HepG2 (cell line): ENCODE data around the gene TMEM144. TPM values are rescaled to one million over a fixed set of nuclear protein-coding genes. Genes with fewer than 3 reads are reported as not detected.

Experiments used
- ATAC-seq: fragments of 200-7000 bp; cut with Tn5 transposase; 3 replicates; pipeline ENCODE4 v1.9.1; 2020; ENCODE audit warnings: mild to moderate bottlenecking, moderate library complexity
- BruUV-seq: library from RNA; stranded (reverse); fragments of 400-500 nt; replicated peaks from 2 replicates; lab custom pipeline; 2021; lab: Mats Ljungman, UMichigan
- CTCF ChIA-PET: fragments of 300-600 bp; formaldehyde crosslinking; extraction: SDS; loops from one replicate; lab custom pipeline; 2021; ENCODE audit warnings: low total read pairs, inconsistent platforms, low intra/inter-chr PET ratio; lab: Yijun Ruan, JAX
- POLR2A ChIA-PET: fragments of 350-600 bp; sonication (Branson Sonifier 250); formaldehyde crosslinking; loops from one replicate; lab custom pipeline; 2020; ENCODE audit warnings: antibody characterized with exemption, inconsistent platforms; lab: Yijun Ruan, JAX
- DNase-seq: peaks from one replicate; pipeline ENCODE4 v3.0.0-alpha.2; 2015; ENCODE audit warnings: low spot score
- FAIRE-seq: peaks from 3 replicates; lab custom pipeline; 2011; peaks lifted over from hg19 to GRCh38; lab: Jason Lieb, UNC
- H2AFZ ChIP-seq: one replicate; pipeline ENCODE4 v1.6.1; 2011; ENCODE audit warnings: low read length, inconsistent platforms
- H3K27ac ChIP-seq: fragments of 300-600 bp; 3 replicates; pipeline ENCODE4 v1.8.0; 2011; ENCODE audit warnings: mixed run types, mild to moderate bottlenecking, mixed read lengths, low read length, inconsistent platforms; ENCODE audit not compliant: insufficient read depth; ENCODE audit errors: extremely low read length
- H3K27me3 ChIP-seq, 2 experiments: fragments of 200-600 bp in 1 of 2; 2 replicates in 1 of 2; 3 replicates in 1 of 2; pipeline versions ENCODE4 v1.6.0 to v1.8.0; 2011; ENCODE audit warnings: low read length in 2 of 2, mild to moderate bottlenecking in 2 of 2, moderate library complexity in 2 of 2, inconsistent platforms in 1 of 2; ENCODE audit not compliant: insufficient read depth in 2 of 2, control insufficient read depth in 1 of 2
- H3K36me3 ChIP-seq, 2 experiments: fragments of 200-600 bp in 1 of 2; replicated peaks in 1 of 2; 2 replicates in 1 of 2; 3 replicates in 1 of 2; pipeline versions ENCODE4 v1.5.1 to v1.8.0; 2011; ENCODE audit warnings: low read length in 2 of 2, inconsistent platforms in 1 of 2; ENCODE audit not compliant: insufficient read depth in 2 of 2, control insufficient read depth in 1 of 2
- H3K4me1 ChIP-seq: 2 replicates; pipeline ENCODE4 v1.5.1; 2012; ENCODE audit warnings: low read length, inconsistent platforms; ENCODE audit not compliant: insufficient read depth
- H3K4me2 ChIP-seq: 2 replicates; pipeline ENCODE4 v1.6.0; 2011; ENCODE audit warnings: low read depth, low read length, inconsistent platforms
- H3K4me3 ChIP-seq, 3 experiments: fragments of 200-600 bp in 1 of 3; sonication (generic), shearing (Covaris generic) in 1 of 3; replicated peaks in 1 of 3; 2 replicates each; pipeline ENCODE4 v1.5.1; 2011 to 2016; ENCODE audit warnings: low read length in 3 of 3, inconsistent platforms in 2 of 3, low read depth in 2 of 3, mild to moderate bottlenecking in 2 of 3, control low read depth in 1 of 3, mixed read lengths in 1 of 3; ENCODE audit not compliant: insufficient read depth in 1 of 3
- H3K79me2 ChIP-seq: one replicate; pipeline ENCODE4 v1.6.1; 2011; ENCODE audit warnings: low read length, inconsistent platforms; ENCODE audit not compliant: insufficient read depth
- H3K9ac ChIP-seq: 2 replicates; pipeline ENCODE4 v1.6.0; 2011; ENCODE audit warnings: mild to moderate bottlenecking, low read depth, low read length, inconsistent platforms; ENCODE audit not compliant: insufficient read depth
- H3K9me3 ChIP-seq: 2 replicates; pipeline ENCODE4 v1.5.1; 2012; ENCODE audit warnings: mild to moderate bottlenecking, low read length
- H4K20me1 ChIP-seq: 2 replicates; pipeline ENCODE4 v1.6.0; 2011; ENCODE audit warnings: inconsistent platforms, mild to moderate bottlenecking, low read length, moderate library complexity; ENCODE audit not compliant: insufficient read depth
- BHLHE40 ChIP-seq: IDR thresholded peaks from 2 replicates; pipeline ENCODE4 v1.6.1; 2011; ENCODE audit warnings: low read length, improper control_type of control experiment
- FOXK2 ChIP-seq: fragments of 450-650 bp; IDR thresholded peaks from 2 replicates; pipeline ENCODE4 v1.6.1; 2016
- JDP2 ChIP-seq: sonication (generic); formaldehyde crosslinking; IDR thresholded peaks from 2 replicates; pipeline ENCODE4 v1.8.1; 2022; ENCODE audit warnings: missing genetic modification reagents, borderline replicate concordance
- JUNB ChIP-seq: sonication (generic); formaldehyde crosslinking; IDR thresholded peaks from 2 replicates; pipeline ENCODE4 v1.8.0; 2022; ENCODE audit warnings: missing genetic modification reagents, mild to moderate bottlenecking, borderline replicate concordance
- NCOR1 ChIP-seq: fragments of 200-600 bp; sonication (generic); IDR thresholded peaks from 2 replicates; pipeline ENCODE4 v1.7.0; 2017; ENCODE audit warnings: antibody characterized with exemption, low read length, borderline replicate concordance
- PPARG ChIP-seq: conservative IDR thresholded peaks from 2 replicates; pipeline ENCODE4 v1.6.1; 2016; ENCODE audit warnings: missing biosample characterization, missing genetic modification reagents
- SIN3A ChIP-seq: IDR thresholded peaks from 2 replicates; pipeline ENCODE4 v1.6.1; 2011; ENCODE audit warnings: low read depth, mild to moderate bottlenecking, control low read depth, low read length, borderline replicate concordance
- SNAI1 ChIP-seq: sonication (generic); formaldehyde crosslinking; IDR thresholded peaks from 2 replicates; pipeline ENCODE4 v1.5.0; 2020; ENCODE audit warnings: mild to moderate bottlenecking, missing genetic modification reagents, borderline replicate concordance
- WGBS: methylation state at CpG from one replicate; pipeline ENCODE4 v1.1.6; 2017; ENCODE audit warnings: low lambda C conversion rate; 5-methylcytosine and 5-hydroxymethylcytosine counted together
- in situ Hi-C: cut with HindIII; loops from 2 replicates; pipeline ENCODE4 v1.10.0; 2017; ENCODE audit warnings: low pct_unique_long_range_greater_than_20kb; ENCODE audit not compliant: extremely low pct_ligation_motif_present
- intact Hi-C: fragments of 100-400 bp; cut with micrococcal nuclease; formaldehyde crosslinking; loops from one replicate; pipeline ENCODE4 v1.10.0; 2022; ENCODE audit not compliant: unreplicated experiment
- polyA plus RNA-seq, 8 experiments: library from polyadenylated mRNA; depleted of rRNA in 3 of 8; stranded (reverse) in 7 of 8; unstranded in 1 of 8; fragments of >200 nt; fragmentation: Illumina TruSeq in 4 of 8; extraction: Trizol in 4 of 8; gene quantifications; 2 replicates each; pipeline versions ENCODE4 v1.2.1 to v1.2.3, GENCODE V29; 2011 to 2016; ENCODE audit warnings: low read depth in 4 of 8, missing spikeins in 1 of 8, mixed read lengths in 1 of 8; ENCODE audit not compliant: insufficient read depth in 1 of 8
- total RNA-seq, 5 experiments: library from RNA; depleted of rRNA; stranded (reverse); fragments of >200 nt; fragmentation: Illumina TruSeq; extraction: Trizol; gene quantifications; 2 replicates each; pipeline ENCODE4 v1.2.3, GENCODE V29; 2016; ENCODE audit warnings: low read depth in 1 of 5
- TF ChIP-seq, protein P1 (sequence below): sonication (generic); formaldehyde crosslinking; IDR thresholded peaks from 2 replicates; pipeline ENCODE4 v1.4.0; 2020; ENCODE audit warnings: mild to moderate bottlenecking, low read depth, missing genetic modification reagents
- TF ChIP-seq, protein P2 (sequence below): fragments of 450-650 bp; IDR thresholded peaks from 2 replicates; pipeline ENCODE4 v1.6.1; 2017; ENCODE audit warnings: mild to moderate bottlenecking
- TF ChIP-seq, protein P3 (sequence below): sonication (generic); formaldehyde crosslinking; IDR thresholded peaks from 2 replicates; pipeline ENCODE4 v1.4.0; 2020; ENCODE audit warnings: missing genetic modification reagents, borderline replicate concordance
- TF ChIP-seq, protein P4 (sequence below): sonication (generic); formaldehyde crosslinking; IDR thresholded peaks from 2 replicates; pipeline ENCODE4 v1.5.0; 2020; ENCODE audit warnings: mild to moderate bottlenecking, low read depth, missing genetic modification reagents, borderline replicate concordance
- TF ChIP-seq, protein P5 (sequence below): sonication (generic); formaldehyde crosslinking; IDR thresholded peaks from 2 replicates; pipeline ENCODE4 v1.4.0; 2020; ENCODE audit warnings: missing genetic modification reagents

The TMEM144 gene
- total and polyA plus RNA-seq, 2 of the 13 experiments (the other 11 are each of a cell fraction or from before 2014, with no cell fraction given), result 10.9 to 12.3 TPM

DNA sequence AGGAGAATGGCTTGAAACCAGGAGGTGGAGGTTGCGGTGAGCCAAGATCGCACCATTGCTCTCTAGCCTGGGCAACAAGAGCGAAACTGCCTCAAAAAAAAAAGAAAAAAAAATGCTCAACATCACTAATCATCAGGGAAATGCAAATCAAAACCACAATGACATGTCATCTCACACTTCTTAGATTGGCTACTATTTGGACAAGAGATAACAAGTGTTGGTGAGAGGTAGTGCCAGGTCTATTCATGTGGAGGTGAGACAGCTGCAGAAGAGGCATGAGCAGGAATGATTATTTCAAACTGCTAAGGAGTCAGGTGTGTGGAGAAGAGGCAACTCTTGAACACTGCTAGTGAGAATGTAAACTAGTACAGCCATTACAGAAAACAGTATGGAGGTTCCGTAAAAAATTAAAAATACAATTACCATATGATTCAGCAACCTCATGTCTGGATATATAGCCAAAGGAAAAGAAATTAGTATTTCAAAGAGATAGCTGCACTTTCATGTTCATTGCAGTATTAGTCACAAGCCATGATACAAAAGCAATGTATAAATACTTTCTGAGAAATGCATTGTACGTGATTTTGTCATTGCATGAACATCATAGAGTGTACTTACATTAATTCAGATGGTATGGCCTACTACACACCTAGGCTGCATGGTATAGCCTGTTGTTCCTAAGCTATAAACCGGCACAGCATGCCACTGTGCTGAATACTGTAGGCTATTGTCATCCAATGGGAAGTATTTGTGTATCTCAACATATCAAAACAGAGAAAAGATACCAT is 75.3 kb downstream of the TMEM144 start:
- intact Hi-C loops, result no loop called here
- H4K20me1 ChIP-seq, result no peaks in the 10 kb centered on the region
- no peak overlapping the region for H3K4me2 ChIP-seq
- ChIA-PET POLR2A (no interaction called here), CTCF (no interaction called here)
- H3K27me3 ChIP-seq, result no peaks in the 10 kb centered on the region; a peak in 1 of 5 replicates
- DNase-seq, result no peak
- no peak for ATAC-seq
- H3K79me2 ChIP-seq, result no peaks in the 10 kb centered on the region
- H3K9me3 ChIP-seq, result no peaks in the 10 kb centered on the region
- BruUV-seq, result no TSS peak
- no peak overlapping the region for H3K4me3 ChIP-seq
- H3K27ac ChIP-seq, result no peak overlapping the region
- no peaks in the 10 kb centered on the region for H3K4me1 ChIP-seq
- no peak for FAIRE-seq
- in situ Hi-C loops, result no loop called here
- H2AFZ ChIP-seq, result no peak overlapping the region
- H3K36me3 ChIP-seq, result no peaks in the 10 kb centered on the region
- 56% methylated on average over 6 of the region's 6 CpGs for WGBS
- TF ChIP-seq, protein P1, sequence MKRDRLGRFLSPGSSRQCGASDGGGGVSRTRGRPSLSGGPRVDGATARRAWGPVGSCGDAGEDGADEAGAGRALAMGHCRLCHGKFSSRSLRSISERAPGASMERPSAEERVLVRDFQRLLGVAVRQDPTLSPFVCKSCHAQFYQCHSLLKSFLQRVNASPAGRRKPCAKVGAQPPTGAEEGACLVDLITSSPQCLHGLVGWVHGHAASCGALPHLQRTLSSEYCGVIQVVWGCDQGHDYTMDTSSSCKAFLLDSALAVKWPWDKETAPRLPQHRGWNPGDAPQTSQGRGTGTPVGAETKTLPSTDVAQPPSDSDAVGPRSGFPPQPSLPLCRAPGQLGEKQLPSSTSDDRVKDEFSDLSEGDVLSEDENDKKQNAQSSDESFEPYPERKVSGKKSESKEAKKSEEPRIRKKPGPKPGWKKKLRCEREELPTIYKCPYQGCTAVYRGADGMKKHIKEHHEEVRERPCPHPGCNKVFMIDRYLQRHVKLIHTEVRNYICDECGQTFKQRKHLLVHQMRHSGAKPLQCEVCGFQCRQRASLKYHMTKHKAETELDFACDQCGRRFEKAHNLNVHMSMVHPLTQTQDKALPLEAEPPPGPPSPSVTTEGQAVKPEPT, result no peak
- TF ChIP-seq FOXK2, result no peak
- TF ChIP-seq SIN3A, result no peak
- TF ChIP-seq SNAI1 (CRISPR knock-in tag), result no peak
- TF ChIP-seq, protein P2, sequence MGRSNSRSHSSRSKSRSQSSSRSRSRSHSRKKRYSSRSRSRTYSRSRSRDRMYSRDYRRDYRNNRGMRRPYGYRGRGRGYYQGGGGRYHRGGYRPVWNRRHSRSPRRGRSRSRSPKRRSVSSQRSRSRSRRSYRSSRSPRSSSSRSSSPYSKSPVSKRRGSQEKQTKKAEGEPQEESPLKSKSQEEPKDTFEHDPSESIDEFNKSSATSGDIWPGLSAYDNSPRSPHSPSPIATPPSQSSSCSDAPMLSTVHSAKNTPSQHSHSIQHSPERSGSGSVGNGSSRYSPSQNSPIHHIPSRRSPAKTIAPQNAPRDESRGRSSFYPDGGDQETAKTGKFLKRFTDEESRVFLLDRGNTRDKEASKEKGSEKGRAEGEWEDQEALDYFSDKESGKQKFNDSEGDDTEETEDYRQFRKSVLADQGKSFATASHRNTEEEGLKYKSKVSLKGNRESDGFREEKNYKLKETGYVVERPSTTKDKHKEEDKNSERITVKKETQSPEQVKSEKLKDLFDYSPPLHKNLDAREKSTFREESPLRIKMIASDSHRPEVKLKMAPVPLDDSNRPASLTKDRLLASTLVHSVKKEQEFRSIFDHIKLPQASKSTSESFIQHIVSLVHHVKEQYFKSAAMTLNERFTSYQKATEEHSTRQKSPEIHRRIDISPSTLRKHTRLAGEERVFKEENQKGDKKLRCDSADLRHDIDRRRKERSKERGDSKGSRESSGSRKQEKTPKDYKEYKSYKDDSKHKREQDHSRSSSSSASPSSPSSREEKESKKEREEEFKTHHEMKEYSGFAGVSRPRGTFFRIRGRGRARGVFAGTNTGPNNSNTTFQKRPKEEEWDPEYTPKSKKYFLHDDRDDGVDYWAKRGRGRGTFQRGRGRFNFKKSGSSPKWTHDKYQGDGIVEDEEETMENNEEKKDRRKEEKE, result no peak
- no peak for TF ChIP-seq JUNB
- TF ChIP-seq, protein P3, sequence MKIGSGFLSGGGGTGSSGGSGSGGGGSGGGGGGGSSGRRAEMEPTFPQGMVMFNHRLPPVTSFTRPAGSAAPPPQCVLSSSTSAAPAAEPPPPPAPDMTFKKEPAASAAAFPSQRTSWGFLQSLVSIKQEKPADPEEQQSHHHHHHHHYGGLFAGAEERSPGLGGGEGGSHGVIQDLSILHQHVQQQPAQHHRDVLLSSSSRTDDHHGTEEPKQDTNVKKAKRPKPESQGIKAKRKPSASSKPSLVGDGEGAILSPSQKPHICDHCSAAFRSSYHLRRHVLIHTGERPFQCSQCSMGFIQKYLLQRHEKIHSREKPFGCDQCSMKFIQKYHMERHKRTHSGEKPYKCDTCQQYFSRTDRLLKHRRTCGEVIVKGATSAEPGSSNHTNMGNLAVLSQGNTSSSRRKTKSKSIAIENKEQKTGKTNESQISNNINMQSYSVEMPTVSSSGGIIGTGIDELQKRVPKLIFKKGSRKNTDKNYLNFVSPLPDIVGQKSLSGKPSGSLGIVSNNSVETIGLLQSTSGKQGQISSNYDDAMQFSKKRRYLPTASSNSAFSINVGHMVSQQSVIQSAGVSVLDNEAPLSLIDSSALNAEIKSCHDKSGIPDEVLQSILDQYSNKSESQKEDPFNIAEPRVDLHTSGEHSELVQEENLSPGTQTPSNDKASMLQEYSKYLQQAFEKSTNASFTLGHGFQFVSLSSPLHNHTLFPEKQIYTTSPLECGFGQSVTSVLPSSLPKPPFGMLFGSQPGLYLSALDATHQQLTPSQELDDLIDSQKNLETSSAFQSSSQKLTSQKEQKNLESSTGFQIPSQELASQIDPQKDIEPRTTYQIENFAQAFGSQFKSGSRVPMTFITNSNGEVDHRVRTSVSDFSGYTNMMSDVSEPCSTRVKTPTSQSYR, result no peak
- no peak for TF ChIP-seq PPARG
- no peak for TF ChIP-seq JDP2 (CRISPR knock-in tag)
- TF ChIP-seq, protein P4, sequence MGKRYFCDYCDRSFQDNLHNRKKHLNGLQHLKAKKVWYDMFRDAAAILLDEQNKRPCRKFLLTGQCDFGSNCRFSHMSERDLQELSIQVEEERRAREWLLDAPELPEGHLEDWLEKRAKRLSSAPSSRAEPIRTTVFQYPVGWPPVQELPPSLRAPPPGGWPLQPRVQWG, result no peak
- no peak for TF ChIP-seq NCOR1
- TF ChIP-seq, protein P5, sequence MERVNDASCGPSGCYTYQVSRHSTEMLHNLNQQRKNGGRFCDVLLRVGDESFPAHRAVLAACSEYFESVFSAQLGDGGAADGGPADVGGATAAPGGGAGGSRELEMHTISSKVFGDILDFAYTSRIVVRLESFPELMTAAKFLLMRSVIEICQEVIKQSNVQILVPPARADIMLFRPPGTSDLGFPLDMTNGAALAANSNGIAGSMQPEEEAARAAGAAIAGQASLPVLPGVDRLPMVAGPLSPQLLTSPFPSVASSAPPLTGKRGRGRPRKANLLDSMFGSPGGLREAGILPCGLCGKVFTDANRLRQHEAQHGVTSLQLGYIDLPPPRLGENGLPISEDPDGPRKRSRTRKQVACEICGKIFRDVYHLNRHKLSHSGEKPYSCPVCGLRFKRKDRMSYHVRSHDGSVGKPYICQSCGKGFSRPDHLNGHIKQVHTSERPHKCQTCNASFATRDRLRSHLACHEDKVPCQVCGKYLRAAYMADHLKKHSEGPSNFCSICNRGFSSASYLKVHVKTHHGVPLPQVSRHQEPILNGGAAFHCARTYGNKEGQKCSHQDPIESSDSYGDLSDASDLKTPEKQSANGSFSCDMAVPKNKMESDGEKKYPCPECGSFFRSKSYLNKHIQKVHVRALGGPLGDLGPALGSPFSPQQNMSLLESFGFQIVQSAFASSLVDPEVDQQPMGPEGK (CRISPR knock-in tag), result no peak
- no peak for TF ChIP-seq BHLHE40
- H3K9ac ChIP-seq, result no peak overlapping the region
